ENCODE data around the gene CTNNA1. TPM values are rescaled to one million over a fixed set of nuclear protein-coding genes. Genes with fewer than 3 reads are reported as not detected.

CTNNA1 gene
- polyA plus RNA-seq, 1 of the 3 experiments (the other 2 are of a cell fraction), result 130 TPM

DNA sequence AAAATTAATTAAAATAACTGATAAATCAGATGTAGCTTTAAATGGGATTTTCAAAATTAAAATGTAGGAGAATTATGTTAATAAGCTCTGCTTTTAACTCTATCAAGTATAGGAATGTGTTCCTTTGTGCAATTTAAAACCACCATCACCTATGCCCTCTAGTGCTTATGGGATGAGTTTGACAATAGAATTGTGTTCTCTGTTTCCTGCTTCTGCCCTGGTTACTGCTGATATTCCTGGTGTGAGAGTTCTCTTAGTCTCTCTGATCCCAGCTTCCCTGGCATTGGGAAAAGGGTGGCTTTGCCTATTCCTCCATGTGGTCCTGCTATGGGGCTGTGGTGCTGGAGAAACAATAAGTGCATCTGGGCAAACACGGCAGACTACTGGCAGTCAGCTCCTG, 113.8 kb downstream of the CTNNA1 start:
- Histone ChIP-seq H4K20me1 (ENCODE audit: insufficient read depth) (peaks cover 59% of the 10 kb centered on the region), H3K27ac (ENCODE audit: low read depth in 2 of 2, low read length in 1 of 2) (no peak overlapping the region), H3K9me3 (peaks cover 7% of the 10 kb centered on the region; the same call in 1 of the 2 replicates), H3K27me3 (ENCODE audit: insufficient read depth) (no peaks in the 10 kb centered on the region), H3K4me2 (no peak overlapping the region), H3K9me2 (no peaks in the 10 kb centered on the region), H3K9ac (no peak overlapping the region), H3K36me3 (replicated peaks in 1 of 2; ENCODE audit: control insufficient read depth in 1 of 2, insufficient read depth in 2 of 2, low read length in 1 of 2) (peaks cover 0 to 23% of the 10 kb centered on the region in 2 experiments), H3K4me1 (ENCODE audit: control insufficient read depth in 1 of 2, insufficient read depth in 2 of 2, low read depth in 1 of 2, low read length in 1 of 2) (peaks cover 18 to 21% of the 10 kb centered on the region in 2 experiments), H2AFZ (ENCODE audit: low read depth) (no peak overlapping the region), H3K4me3 (ENCODE audit: low read depth in 2 of 2, low read length in 1 of 2) (no peak overlapping the region), H3F3A (replicated peaks; ENCODE audit: insufficient read depth) (peaks cover 14% of the 10 kb centered on the region), H3K79me2 (ENCODE audit: insufficient read depth) (peaks cover 96% of the 10 kb centered on the region)
- TF ChIP-seq RXRA (IDR thresholded peaks at IDR 0.05; ENCODE audit: borderline replicate concordance, low read depth) (no peak), JUND (IDR thresholded peaks at IDR 0.05) (no peak), EZH2phosphoT487 (IDR thresholded peaks at IDR 0.05; ENCODE audit: borderline replicate concordance, low read depth) (no peak), GABPA (IDR thresholded peaks at IDR 0.05; ENCODE audit: low read depth) (no peak), ELF1 (IDR thresholded peaks at IDR 0.05) (no peak), NFIC (IDR thresholded peaks at IDR 0.05; ENCODE audit: borderline replicate concordance) (no peak), TAF1 (IDR thresholded peaks at IDR 0.05; ENCODE audit: borderline replicate concordance, low read depth, low read length) (no peak), RFX5 (IDR thresholded peaks at IDR 0.05; ENCODE audit: low read length) (no peak)
- TF ChIP-seq, protein P1, sequence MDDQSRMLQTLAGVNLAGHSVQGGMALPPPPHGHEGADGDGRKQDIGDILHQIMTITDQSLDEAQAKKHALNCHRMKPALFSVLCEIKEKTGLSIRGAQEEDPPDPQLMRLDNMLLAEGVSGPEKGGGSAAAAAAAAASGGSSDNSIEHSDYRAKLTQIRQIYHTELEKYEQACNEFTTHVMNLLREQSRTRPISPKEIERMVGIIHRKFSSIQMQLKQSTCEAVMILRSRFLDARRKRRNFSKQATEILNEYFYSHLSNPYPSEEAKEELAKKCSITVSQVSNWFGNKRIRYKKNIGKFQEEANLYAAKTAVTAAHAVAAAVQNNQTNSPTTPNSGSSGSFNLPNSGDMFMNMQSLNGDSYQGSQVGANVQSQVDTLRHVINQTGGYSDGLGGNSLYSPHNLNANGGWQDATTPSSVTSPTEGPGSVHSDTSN (IDR thresholded peaks at IDR 0.05), result no peak
- TF ChIP-seq, protein P2, sequence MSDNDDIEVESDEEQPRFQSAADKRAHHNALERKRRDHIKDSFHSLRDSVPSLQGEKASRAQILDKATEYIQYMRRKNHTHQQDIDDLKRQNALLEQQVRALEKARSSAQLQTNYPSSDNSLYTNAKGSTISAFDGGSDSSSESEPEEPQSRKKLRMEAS (IDR thresholded peaks at IDR 0.05; ENCODE audit: low read depth), result no peak
- TF ChIP-seq, protein P3, sequence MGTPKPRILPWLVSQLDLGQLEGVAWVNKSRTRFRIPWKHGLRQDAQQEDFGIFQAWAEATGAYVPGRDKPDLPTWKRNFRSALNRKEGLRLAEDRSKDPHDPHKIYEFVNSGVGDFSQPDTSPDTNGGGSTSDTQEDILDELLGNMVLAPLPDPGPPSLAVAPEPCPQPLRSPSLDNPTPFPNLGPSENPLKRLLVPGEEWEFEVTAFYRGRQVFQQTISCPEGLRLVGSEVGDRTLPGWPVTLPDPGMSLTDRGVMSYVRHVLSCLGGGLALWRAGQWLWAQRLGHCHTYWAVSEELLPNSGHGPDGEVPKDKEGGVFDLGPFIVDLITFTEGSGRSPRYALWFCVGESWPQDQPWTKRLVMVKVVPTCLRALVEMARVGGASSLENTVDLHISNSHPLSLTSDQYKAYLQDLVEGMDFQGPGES (IDR thresholded peaks at IDR 0.05; ENCODE audit: low read depth, low read length), result no peak
- TF ChIP-seq, protein P4, sequence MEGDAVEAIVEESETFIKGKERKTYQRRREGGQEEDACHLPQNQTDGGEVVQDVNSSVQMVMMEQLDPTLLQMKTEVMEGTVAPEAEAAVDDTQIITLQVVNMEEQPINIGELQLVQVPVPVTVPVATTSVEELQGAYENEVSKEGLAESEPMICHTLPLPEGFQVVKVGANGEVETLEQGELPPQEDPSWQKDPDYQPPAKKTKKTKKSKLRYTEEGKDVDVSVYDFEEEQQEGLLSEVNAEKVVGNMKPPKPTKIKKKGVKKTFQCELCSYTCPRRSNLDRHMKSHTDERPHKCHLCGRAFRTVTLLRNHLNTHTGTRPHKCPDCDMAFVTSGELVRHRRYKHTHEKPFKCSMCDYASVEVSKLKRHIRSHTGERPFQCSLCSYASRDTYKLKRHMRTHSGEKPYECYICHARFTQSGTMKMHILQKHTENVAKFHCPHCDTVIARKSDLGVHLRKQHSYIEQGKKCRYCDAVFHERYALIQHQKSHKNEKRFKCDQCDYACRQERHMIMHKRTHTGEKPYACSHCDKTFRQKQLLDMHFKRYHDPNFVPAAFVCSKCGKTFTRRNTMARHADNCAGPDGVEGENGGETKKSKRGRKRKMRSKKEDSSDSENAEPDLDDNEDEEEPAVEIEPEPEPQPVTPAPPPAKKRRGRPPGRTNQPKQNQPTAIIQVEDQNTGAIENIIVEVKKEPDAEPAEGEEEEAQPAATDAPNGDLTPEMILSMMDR (IDR thresholded peaks at IDR 0.05), result no peak
- ChIA-PET POLR2A (no interaction called here), CTCF (no interaction called here)
- 100% methylated on average over 1 of the region's 1 CpG for WGBS (ENCODE audit: low lambda C conversion rate)
- no peak for DNase-seq

DNA sequence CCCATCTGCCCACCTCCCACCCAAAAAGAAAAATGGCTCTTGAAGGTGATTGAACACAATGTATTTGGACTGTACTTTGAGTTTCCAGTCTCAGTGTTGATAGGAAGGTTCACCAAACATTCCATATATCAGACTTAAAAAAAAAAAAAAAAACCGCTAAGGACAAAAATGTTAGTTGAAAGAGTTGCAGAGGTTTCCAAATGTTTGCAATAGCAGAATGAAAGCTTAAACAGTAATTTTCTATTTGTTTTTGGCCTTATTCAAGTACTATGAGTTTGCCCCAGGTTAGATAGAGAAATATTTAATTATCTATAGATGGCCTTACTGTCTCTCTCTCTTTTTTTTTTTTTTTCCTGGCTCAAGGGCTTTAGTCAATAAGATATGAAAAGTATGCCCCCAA, 115.8 kb downstream of the CTNNA1 start:
- Histone ChIP-seq H3K4me3 (ENCODE audit: low read depth in 2 of 2, low read length in 1 of 2) (no peak overlapping the region), H2AFZ (ENCODE audit: low read depth) (no peak overlapping the region), H4K20me1 (ENCODE audit: insufficient read depth) (peaks cover 80% of the 10 kb centered on the region), H3K4me1 (ENCODE audit: control insufficient read depth in 1 of 2, insufficient read depth in 2 of 2, low read depth in 1 of 2, low read length in 1 of 2) (peaks cover 37 to 38% of the 10 kb centered on the region in 2 experiments), H3K79me2 (ENCODE audit: insufficient read depth) (peaks cover 97% of the 10 kb centered on the region), H3K36me3 (replicated peaks in 1 of 2; ENCODE audit: control insufficient read depth in 1 of 2, insufficient read depth in 2 of 2, low read length in 1 of 2) (peaks cover 0 to 5% of the 10 kb centered on the region in 2 experiments), H3F3A (replicated peaks; ENCODE audit: insufficient read depth) (peaks cover 18% of the 10 kb centered on the region), H3K9me2 (no peaks in the 10 kb centered on the region), H3K27ac (ENCODE audit: low read depth in 2 of 2, low read length in 1 of 2) (no peak overlapping the region), H3K4me2 (no peak overlapping the region), H3K27me3 (ENCODE audit: insufficient read depth) (no peaks in the 10 kb centered on the region), H3K9me3 (no peaks in the 10 kb centered on the region), H3K9ac (no peak overlapping the region)
- no peak for DNase-seq
- 86% methylated on average over 1 of the region's 1 CpG for WGBS (ENCODE audit: low lambda C conversion rate)
- ChIA-PET CTCF (interaction anchor here (0.6 to 1.4 kb wide), 2 partner anchors 8 to 514 kb away, joined by 3 read pairs; no protein-coding TSS in a partner anchor), POLR2A (no interaction called here)
- no peak for TF ChIP-seq GABPA (IDR thresholded peaks at IDR 0.05; ENCODE audit: low read depth)
- TF ChIP-seq GATA2 (CRISPR knock-in tag; IDR thresholded peaks at IDR 0.05), result no peak
- no peak for TF ChIP-seq POLR2AphosphoS5 (IDR thresholded peaks at IDR 0.05; ENCODE audit: low read depth, low read length)
- no peak for TF ChIP-seq EZH2phosphoT487 (IDR thresholded peaks at IDR 0.05; ENCODE audit: borderline replicate concordance, low read depth)
- TF ChIP-seq RCOR1 (IDR thresholded peaks at IDR 0.05; ENCODE audit: low read length), result no peak
- TF ChIP-seq, protein P3 (IDR thresholded peaks at IDR 0.05; ENCODE audit: low read depth, low read length), result no peak
- no peak for TF ChIP-seq FOXM1 (IDR thresholded peaks at IDR 0.05; ENCODE audit: low read depth)
- no peak for TF ChIP-seq SIN3A (IDR thresholded peaks at IDR 0.05; ENCODE audit: borderline replicate concordance, low read depth, low read length)

All from SK-N-SH (cell line).